ENCODE measurements around the gene MYOZ3. TPM values are rescaled to one million over a fixed set of nuclear protein-coding genes. Genes with fewer than 3 reads are reported as not detected.

The MYOZ3 gene
- total RNA-seq, 2 donors from 2014 or later: 0.12 to 0.32 TPM

DNA sequence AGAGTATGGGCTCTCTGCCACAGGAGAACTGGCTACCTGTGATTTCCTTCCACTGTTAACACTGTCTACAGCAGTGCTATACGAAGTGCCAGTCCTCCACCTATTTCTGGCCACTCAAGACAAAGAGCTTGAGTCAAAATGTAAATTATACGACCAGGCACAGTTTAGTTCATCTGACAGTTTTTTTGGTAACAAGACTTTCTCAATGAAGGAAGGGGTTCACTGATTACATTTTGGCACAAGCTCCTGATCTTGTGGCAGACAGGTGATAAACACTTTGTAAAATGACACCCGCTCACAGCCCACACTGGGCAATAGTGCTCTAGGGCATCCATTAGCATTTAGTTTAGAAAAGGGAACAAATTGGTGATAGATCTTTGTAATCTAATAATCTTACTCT is 31.2 kb downstream of the MYOZ3 start:
- no peak for TF ChIP-seq CTCF (IDR thresholded peaks at IDR 0.05)
- no peak for DNase-seq
- Histone ChIP-seq H3K36me3 (peaks cover 39% of the 10 kb centered on the region), H3K27ac (no peak overlapping the region), H3K9me3 (no peaks in the 10 kb centered on the region), H3K4me3 (no peak overlapping the region), H3K4me1 (no peaks in the 10 kb centered on the region), H3K27me3 (no peaks in the 10 kb centered on the region), H3K9ac (ENCODE audit: low read depth in 2 of 2, low read length in 2 of 2) (no peak overlapping the region)
- intact Hi-C loops (cut with DNase I): no loop called here

DNA sequence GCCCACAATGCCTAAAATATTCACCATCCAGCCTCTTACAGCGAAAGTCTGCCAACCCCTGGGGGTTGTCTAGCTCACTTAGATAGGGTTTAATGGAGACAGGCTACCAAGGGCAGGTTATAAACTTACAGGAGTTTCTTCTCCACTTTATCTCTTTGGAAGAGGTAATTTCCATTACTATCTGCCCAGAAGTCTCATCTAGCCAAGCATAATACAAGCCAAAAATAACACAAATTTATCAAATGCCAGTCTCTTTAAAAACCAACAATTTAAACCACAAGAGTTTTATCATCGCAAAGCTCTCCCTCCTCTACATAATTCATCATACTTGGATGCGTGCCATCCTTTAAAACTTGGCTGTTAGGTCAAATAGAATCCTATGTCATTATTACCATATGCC is 33.6 kb downstream of the MYOZ3 start:
- H3K9ac ChIP-seq (ENCODE audit: low read depth in 2 of 2, low read length in 2 of 2): no peak overlapping the region
- H3K4me3 ChIP-seq: no peak overlapping the region
- intact Hi-C loops (cut with DNase I): no loop called here
- H3K27me3 ChIP-seq: no peaks in the 10 kb centered on the region
- DNase-seq: no peak
- no peaks in the 10 kb centered on the region for H3K9me3 ChIP-seq
- no peak overlapping the region for H3K27ac ChIP-seq
- peaks cover 5% of the 10 kb centered on the region for H3K4me1 ChIP-seq
- TF ChIP-seq CTCF (IDR thresholded peaks at IDR 0.05): no peak
- H3K36me3 ChIP-seq: peaks cover 42% of the 10 kb centered on the region

DNA sequence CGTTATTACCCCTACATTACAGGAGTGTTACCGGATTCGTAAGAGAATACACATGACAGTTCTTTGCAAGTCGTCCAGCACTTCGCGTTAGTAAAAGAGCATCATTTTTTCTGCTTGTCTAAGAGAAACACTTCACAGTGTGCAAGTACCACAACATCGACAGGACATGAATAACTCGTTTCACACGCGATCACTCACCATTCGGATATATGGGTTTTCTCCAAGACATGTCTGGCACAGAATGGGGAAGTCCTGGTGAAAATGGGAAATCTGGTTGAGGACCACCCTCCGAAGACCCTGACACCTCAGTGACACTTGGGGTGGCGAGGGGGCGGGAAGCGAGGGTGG is 39.2 kb downstream of the MYOZ3 start:
- peaks cover 9% of the 10 kb centered on the region for H3K4me1 ChIP-seq
- H3K27me3 ChIP-seq: no peaks in the 10 kb centered on the region
- H3K4me3 ChIP-seq: peak overlapping the region; percentile 96
- no peaks in the 10 kb centered on the region for H3K9me3 ChIP-seq
- TF ChIP-seq CTCF (IDR thresholded peaks at IDR 0.05): no peak
- H3K9ac ChIP-seq (ENCODE audit: low read depth in 2 of 2, low read length in 2 of 2): peak overlapping the region; percentile 90 to 96
- H3K36me3 ChIP-seq: peaks cover 20% of the 10 kb centered on the region
- no peak for DNase-seq
- intact Hi-C loops (cut with DNase I): loop anchor here (5.0 kb wide), 1 partner anchor 77 kb away; the partner anchor contains the start of gene SMIM3
- peak overlapping the region; percentile 93 for H3K27ac ChIP-seq

- TF ChIP-seq CTCF (IDR thresholded peaks at IDR 0.05): peak; percentile 60
- H3K9me3 ChIP-seq: no peaks in the 10 kb centered on the region
- intact Hi-C loops (cut with DNase I): loop anchor here (5.0 kb wide), 1 partner anchor 77 kb away; the partner anchor contains the start of gene SMIM3
Observed at GRCh38 chr5:150700594-150701377, 39.7 kb downstream of the MYOZ3 start, which contains the start of gene RBM22. TSS of gene RBM22 (minus strand) at chr5:150701062. CDS start at chr5:150700985, 77 bp downstream.

GRCh38 chr5:150703762-150704161 is 42.7 kb downstream of the MYOZ3 start:
- no peak for TF ChIP-seq CTCF (IDR thresholded peaks at IDR 0.05)

More at GRCh38 chr5:150700594-150701377, 39.7 kb downstream of the MYOZ3 start, which contains the start of gene RBM22:
- peak; percentile 95 for DNase-seq
- Histone ChIP-seq H3K27ac (peak within 1 kb of the TSS; percentile 93), H3K36me3 (peaks cover 17% of the 10 kb centered on the region), H3K27me3 (no peaks in the 10 kb centered on the region), H3K4me3 (peak within 1 kb of the TSS; percentile 96), H3K9ac (ENCODE audit: low read depth in 2 of 2, low read length in 2 of 2) (peak within 1 kb of the TSS; percentile 90 to 96), H3K4me1 (peaks cover 9% of the 10 kb centered on the region)

More at GRCh38 chr5:150703762-150704161, 42.7 kb downstream of the MYOZ3 start:
- Histone ChIP-seq H3K4me1 (peaks cover 9% of the 10 kb centered on the region), H3K36me3 (peaks cover 2% of the 10 kb centered on the region), H3K9ac (ENCODE audit: low read depth in 2 of 2, low read length in 2 of 2) (no peak overlapping the region), H3K27ac (no peak overlapping the region), H3K27me3 (no peaks in the 10 kb centered on the region), H3K9me3 (no peaks in the 10 kb centered on the region), H3K4me3 (no peak overlapping the region)
- no peak for DNase-seq
- intact Hi-C loops (cut with DNase I): loop anchor here (5.0 kb wide), 1 partner anchor 74 kb away; the partner anchor contains the start of gene SMIM3
